ENCODE data around the gene FANCB.

GRCh38 chrX:14883826-14884225, 11.0 kb upstream of the FANCB start:
- TF ChIP-seq CTCF (conservative IDR thresholded peaks at IDR 0.05; ENCODE audit: low read depth, low read length) = no peak
- TF ChIP-seq FOS (IDR thresholded peaks at IDR 0.05; ENCODE audit: low read depth, low read length) = no peak
- TF ChIP-seq MXI1 (IDR thresholded peaks at IDR 0.05; ENCODE audit: borderline replicate concordance, low read depth, low read length) = no peak
- TF ChIP-seq POLR2A (IDR thresholded peaks at IDR 0.05; ENCODE audit: low read depth, low read length) = no peak
- TF ChIP-seq MAZ (IDR thresholded peaks at IDR 0.05; ENCODE audit: borderline replicate concordance, low read depth, low read length) = no peak
- TF ChIP-seq RAD21 (IDR thresholded peaks at IDR 0.05; ENCODE audit: low read length) = no peak
- TF ChIP-seq USF2 (IDR thresholded peaks at IDR 0.05; ENCODE audit: low read depth, low read length) = no peak
- no peak for TF ChIP-seq RFX5 (IDR thresholded peaks at IDR 0.05; ENCODE audit: low read depth, low read length)
- TF ChIP-seq SMC3 (IDR thresholded peaks at IDR 0.05; ENCODE audit: low read depth, low read length) = no peak
- TF ChIP-seq NFE2L2 (IDR thresholded peaks at IDR 0.05; ENCODE audit: low read depth, low read length) = no peak
- TF ChIP-seq CEBPB (IDR thresholded peaks at IDR 0.05; ENCODE audit: low read depth, low read length) = no peak
- no peak for TF ChIP-seq MAFK (IDR thresholded peaks at IDR 0.05; ENCODE audit: low read depth, low read length)
